Peyer's patch (tissue), 4 donors: Measurements from ENCODE around the gene CCDC83. TPM values are rescaled to one million over a fixed set of nuclear protein-coding genes. Genes with fewer than 3 reads are reported as not detected.
A peak's percentile ranks its signal among the peaks of the same experiment; 100 is the strongest.

ENCODE experiments used
- DNase-seq, 3 donors: peaks; one replicate each; pipeline ENCODE4 v3.0.0-alpha.2; 2017 to 2019
- H3K27ac ChIP-seq, 4 donors: fragments of 200-600 bp; sonication (generic); one replicate each; pipeline ENCODE4 v1.5.1; 2016 to 2019
- H3K27me3 ChIP-seq, 2 donors: fragments of 200-600 bp; sonication (generic); one replicate each; pipeline ENCODE4 v1.5.1; 2019
- H3K36me3 ChIP-seq, 3 donors: fragments of 200-600 bp; sonication (generic); one replicate each; pipeline ENCODE4 v1.5.1; 2016 to 2019
- H3K4me1 ChIP-seq, 4 donors: fragments of 200-600 bp; sonication (generic); one replicate each; pipeline ENCODE4 v1.5.1; 2016 to 2019
- H3K4me3 ChIP-seq, 4 donors: fragments of 200-600 bp; sonication (generic); 1 replicate in 3 of 4; 2 replicates in 1 of 4; pipeline ENCODE4 v1.5.1; 2016 to 2019; ENCODE audit warnings: mild to moderate bottlenecking in 1 of 4
- H3K9me3 ChIP-seq, 4 donors: fragments of 200-600 bp; sonication (generic); one replicate each; pipeline ENCODE4 v1.5.1; 2016 to 2019; ENCODE audit warnings: mild to moderate bottlenecking in 1 of 4
- CTCF ChIP-seq, 6 experiments: fragments of 450-650 bp in 4 of 6; fragments of 200-600 bp in 2 of 6; sonication (generic) in 1 of 6; IDR thresholded peaks; one replicate each; pipeline ENCODE4 v1.5.1; 2017 to 2019; ENCODE audit warnings: antibody characterized with exemption in 6 of 6, mild to moderate bottlenecking in 3 of 6, moderate library complexity in 1 of 6
- POLR2A ChIP-seq, 2 donors: fragments of 450-650 bp; IDR thresholded peaks; one replicate each; pipeline ENCODE4 v1.5.1; 2017; ENCODE audit warnings: antibody characterized with exemption in 2 of 2, mild to moderate bottlenecking in 2 of 2, moderate library complexity in 2 of 2
- total RNA-seq, 4 donors: library from RNA; depleted of rRNA; stranded (reverse); fragments of >200 nt; gene quantifications; one replicate each; pipeline ENCODE4 v1.1.0, GENCODE V29; 2016

CCDC83 gene
- total RNA-seq, 4 donors from 2014 or later, result not detected

GRCh38 chr11:85937835-85938234 lies 82.7 kb downstream of the CCDC83 start:
- Histone ChIP-seq H3K27me3 (no peaks in the 10 kb centered on the region), H3K27ac (no peak overlapping the region), H3K4me3 (no peak overlapping the region), H3K4me1 (no peaks in the 10 kb centered on the region), H3K36me3 (no peaks in the 10 kb centered on the region), H3K9me3 (no peaks in the 10 kb centered on the region)
- DNase-seq, result no peak
- TF ChIP-seq CTCF (IDR thresholded peaks at IDR 0.05) (no peak), POLR2A (IDR thresholded peaks at IDR 0.05) (no peak)

- no peaks in the 10 kb centered on the region for H3K9me3 ChIP-seq
- H3K4me1 ChIP-seq, result no peaks in the 10 kb centered on the region
- H3K36me3 ChIP-seq, result no peaks in the 10 kb centered on the region
- no peak overlapping the region for H3K4me3 ChIP-seq
- DNase-seq, result no peak
- TF ChIP-seq POLR2A (IDR thresholded peaks at IDR 0.05) (no peak), CTCF (IDR thresholded peaks at IDR 0.05) (no peak)
- H3K27ac ChIP-seq, result no peak overlapping the region
- no peaks in the 10 kb centered on the region for H3K27me3 ChIP-seq
Observed at GRCh38 chr11:85939099-85940015, 84.2 kb downstream of the CCDC83 start.

DNA sequence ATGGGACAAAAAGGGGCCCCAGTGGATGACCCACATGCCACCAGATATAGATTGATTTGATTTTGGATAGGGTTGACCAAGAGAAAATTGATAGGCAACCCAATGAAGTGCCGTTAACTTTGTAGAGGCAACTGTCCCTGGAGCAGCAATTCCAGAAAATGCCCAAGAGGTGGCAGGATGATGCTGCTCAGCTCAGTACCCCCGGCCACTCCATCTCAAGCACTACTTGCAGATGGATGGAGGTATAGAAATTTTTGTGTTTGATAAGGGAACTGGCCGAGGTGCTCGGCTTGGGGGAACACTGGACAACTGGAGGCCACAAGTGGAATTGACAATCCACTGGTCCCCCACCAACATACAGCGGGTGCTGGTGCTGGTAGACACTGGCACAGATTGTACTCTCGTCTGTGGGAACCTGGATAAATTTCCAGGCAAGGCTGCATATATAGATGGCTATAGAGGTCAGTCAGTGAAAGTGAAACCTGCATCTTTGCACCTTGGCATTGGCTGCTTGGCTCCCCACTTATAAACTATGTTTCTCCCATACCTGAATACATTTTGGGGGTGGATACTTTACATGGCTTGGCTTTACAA lies 86.3 kb downstream of the CCDC83 start:
- H3K27me3 ChIP-seq, result no peaks in the 10 kb centered on the region
- H3K9me3 ChIP-seq, result no peaks in the 10 kb centered on the region
- no peaks in the 10 kb centered on the region for H3K36me3 ChIP-seq
- peak in 1 of 3 donors; percentile 59 for DNase-seq
- no peak overlapping the region for H3K27ac ChIP-seq
- TF ChIP-seq POLR2A (IDR thresholded peaks at IDR 0.05) (no peak), CTCF (IDR thresholded peaks at IDR 0.05) (peak in 5 of 6 experiments; percentile 20 to 66 (median 61))
- no peaks in the 10 kb centered on the region for H3K4me1 ChIP-seq
- H3K4me3 ChIP-seq, result no peak overlapping the region

- H3K36me3 ChIP-seq, result no peaks in the 10 kb centered on the region
- TF ChIP-seq POLR2A (IDR thresholded peaks at IDR 0.05) (no peak), CTCF (IDR thresholded peaks at IDR 0.05) (no peak)
- DNase-seq, result no peak
- no peaks in the 10 kb centered on the region for H3K9me3 ChIP-seq
- no peak overlapping the region for H3K27ac ChIP-seq
- H3K27me3 ChIP-seq, result no peaks in the 10 kb centered on the region
- no peak overlapping the region for H3K4me3 ChIP-seq
- H3K4me1 ChIP-seq, result peaks cover 0 to 6% (median 0%) of the 10 kb centered on the region in 4 donors
Observed at GRCh38 chr11:85945296-85945695, 90.1 kb downstream of the CCDC83 start.

GRCh38 chr11:85945788-85946187 lies 90.6 kb downstream of the CCDC83 start:
- no peaks in the 10 kb centered on the region for H3K36me3 ChIP-seq
- DNase-seq, result no peak
- peaks cover 0 to 6% (median 0%) of the 10 kb centered on the region in 4 donors for H3K4me1 ChIP-seq
- H3K27me3 ChIP-seq, result no peaks in the 10 kb centered on the region
- no peak overlapping the region for H3K27ac ChIP-seq
- no peak overlapping the region for H3K4me3 ChIP-seq
- TF ChIP-seq POLR2A (IDR thresholded peaks at IDR 0.05), result no peak
- TF ChIP-seq CTCF (IDR thresholded peaks at IDR 0.05), result no peak
- no peaks in the 10 kb centered on the region for H3K9me3 ChIP-seq
